Chondrocyte (in vitro differentiated cells): ENCODE measurements around the gene NMNAT2. TPM values are rescaled to one million over a fixed set of nuclear protein-coding genes. Genes with fewer than 3 reads are reported as not detected.
"Not testable (repeated sequence)": the region's sequence is repeated elsewhere in the genome, so short reads cannot be mapped to it uniquely, and the experiment has no call there.

Experiments used
- DNase-seq: peaks from one replicate; pipeline ENCODE4 v3.0.0; 2021; ENCODE audit warnings: mixed read lengths, low spot score
- H3K27ac Mint-ChIP-seq: one replicate; pipeline ENCODE4 v1.8.0; 2021; ENCODE audit warnings: mild to moderate bottlenecking, moderate library complexity, mixed read lengths; ENCODE audit not compliant: unreplicated experiment
- H3K27me3 Mint-ChIP-seq: 2 replicates; pipeline ENCODE4 v1.8.0; 2021; ENCODE audit warnings: low read depth, mixed read lengths
- H3K36me3 Mint-ChIP-seq: 2 replicates; pipeline ENCODE4 v1.8.0; 2021; ENCODE audit warnings: low read depth, mixed read lengths
- H3K4me1 Mint-ChIP-seq: 2 replicates; pipeline ENCODE4 v1.8.0; 2021; ENCODE audit warnings: low read depth, mild to moderate bottlenecking, mixed read lengths
- H3K4me3 Mint-ChIP-seq: one replicate; pipeline ENCODE4 v1.8.0; 2021; ENCODE audit warnings: mild to moderate bottlenecking, moderate library complexity, mixed read lengths; ENCODE audit not compliant: unreplicated experiment
- H3K9me3 Mint-ChIP-seq: 2 replicates; pipeline ENCODE4 v1.8.0; 2021; ENCODE audit warnings: low read depth, mixed read lengths
- CTCF ChIP-seq: fragments of 200-600 bp; sonication (generic); IDR thresholded peaks from 2 replicates; pipeline ENCODE4 v1.5.0; 2021; ENCODE audit warnings: antibody characterized with exemption, mild to moderate bottlenecking, moderate library complexity
- total RNA-seq: library from RNA; stranded (reverse); gene quantifications from 3 replicates; pipeline ENCODE4 v1.2.1, GENCODE V29; 2021

The NMNAT2 gene
- total RNA-seq, 1 donor from 2014 or later, result 5.5 TPM

DNA sequence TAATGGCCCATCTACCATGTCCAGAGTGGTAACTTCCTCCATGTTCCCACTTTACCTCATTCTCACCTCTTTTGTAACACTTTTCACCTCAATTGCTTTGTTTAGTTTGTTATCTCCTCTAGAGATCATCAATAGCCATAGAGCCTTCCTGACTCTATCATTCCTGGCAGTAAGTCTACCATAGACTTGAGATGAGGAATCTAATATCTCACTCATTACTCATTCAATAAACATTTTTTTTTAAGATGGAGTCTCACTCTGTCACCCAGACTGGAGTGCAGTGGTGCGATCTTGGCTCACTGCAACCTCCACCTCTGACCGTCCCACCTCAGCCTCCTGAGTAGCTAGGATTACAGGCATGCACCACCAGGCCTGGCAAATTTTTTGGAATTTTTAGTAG, 7.1 kb downstream of the NMNAT2 start:
- Mint-ChIP-seq H3K36me3 (peaks cover 1% of the 10 kb centered on the region), H3K9me3 (no peaks in the 10 kb centered on the region), H3K27me3 (peaks cover 17% of the 10 kb centered on the region), H3K27ac (no peak overlapping the region), H3K4me3 (no peak overlapping the region), H3K4me1 (peaks cover 3% of the 10 kb centered on the region)
- DNase-seq, result no peak
- TF ChIP-seq CTCF, result no peak

GRCh38 chr1:183407961-183408360, 10.2 kb downstream of the NMNAT2 start:
- H3K27me3 Mint-ChIP-seq, result peaks cover 27% of the 10 kb centered on the region
- no peak for TF ChIP-seq CTCF
- peaks cover 3% of the 10 kb centered on the region for H3K4me1 Mint-ChIP-seq
- no peak overlapping the region for H3K4me3 Mint-ChIP-seq
- H3K36me3 Mint-ChIP-seq, result peaks cover 1% of the 10 kb centered on the region
- H3K27ac Mint-ChIP-seq, result no peak overlapping the region
- H3K9me3 Mint-ChIP-seq, result no peaks in the 10 kb centered on the region
- DNase-seq, result no peak

DNA sequence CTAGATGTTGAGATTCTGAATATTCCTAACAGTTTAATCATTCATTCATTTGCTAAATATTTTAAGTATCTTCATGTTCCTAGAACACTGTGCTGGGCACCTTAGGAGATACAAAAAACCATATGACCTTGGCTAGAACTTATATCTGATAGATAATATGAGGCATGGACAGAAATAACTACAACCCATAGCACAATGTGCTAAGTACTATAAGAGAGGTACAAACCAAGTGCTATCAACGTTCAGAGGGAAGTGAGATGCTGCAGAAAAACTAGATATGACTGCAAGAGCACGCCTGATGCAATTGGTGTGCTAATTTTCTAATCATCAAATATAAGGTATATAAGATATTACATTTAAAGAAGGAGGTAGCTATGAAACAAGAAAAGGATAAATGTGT, 10.7 kb downstream of the NMNAT2 start:
- no peak for TF ChIP-seq CTCF
- Mint-ChIP-seq H3K27ac (no peak overlapping the region), H3K36me3 (peaks cover 1% of the 10 kb centered on the region), H3K27me3 (peaks cover 28% of the 10 kb centered on the region), H3K4me3 (no peak overlapping the region), H3K4me1 (peaks cover 3% of the 10 kb centered on the region), H3K9me3 (no peaks in the 10 kb centered on the region)
- no peak for DNase-seq

GRCh38 chr1:183404476-183404875, 13.7 kb downstream of the NMNAT2 start:
- no peak for DNase-seq
- Mint-ChIP-seq H3K9me3 (no peaks in the 10 kb centered on the region), H3K27ac (no peak overlapping the region), H3K4me1 (no peaks in the 10 kb centered on the region), H3K4me3 (no peak overlapping the region), H3K36me3 (peaks cover 1% of the 10 kb centered on the region), H3K27me3 (peaks cover 41% of the 10 kb centered on the region)
- TF ChIP-seq CTCF, result no peak

GRCh38 chr1:183403498-183403897, 14.7 kb downstream of the NMNAT2 start:
- Mint-ChIP-seq H3K4me1 (no peaks in the 10 kb centered on the region), H3K27ac (no peak overlapping the region), H3K4me3 (no peak overlapping the region), H3K36me3 (peaks cover 5% of the 10 kb centered on the region), H3K9me3 (peaks cover 4% of the 10 kb centered on the region), H3K27me3 (peaks cover 50% of the 10 kb centered on the region)
- no peak for TF ChIP-seq CTCF
- no peak for DNase-seq

DNA sequence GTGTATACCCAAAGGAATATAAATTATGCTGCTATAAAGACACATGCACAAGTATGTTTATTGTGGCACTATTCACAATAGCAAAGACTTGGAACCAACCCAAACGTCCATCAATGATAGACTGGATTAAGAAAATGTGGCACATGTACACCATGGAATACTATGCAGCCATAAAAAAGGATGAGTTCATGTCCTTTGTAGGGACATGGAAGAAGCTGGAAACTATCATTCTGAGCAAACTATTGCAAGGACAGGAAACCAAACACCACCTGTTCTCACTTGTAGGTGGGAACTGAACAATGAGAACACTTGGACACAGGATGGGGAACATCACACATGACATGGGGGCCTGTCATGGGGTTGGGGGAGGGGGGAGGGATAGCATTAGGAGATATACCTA, 16.6 kb downstream of the NMNAT2 start:
- H3K4me3 Mint-ChIP-seq, H3K9me3 Mint-ChIP-seq, H3K36me3 Mint-ChIP-seq, H3K4me1 Mint-ChIP-seq, H3K27ac Mint-ChIP-seq, DNase-seq: not testable (repeated sequence)
- peaks cover 54% of the 10 kb centered on the region for H3K27me3 Mint-ChIP-seq
